ENCODE data around the gene COLEC12. TPM values are rescaled to one million over a fixed set of nuclear protein-coding genes. Genes with fewer than 3 reads are reported as not detected.

The COLEC12 gene
- total and polyA plus RNA-seq, 10 of the 15 experiments (the other 5 are each of a cell fraction or from before 2014, with no cell fraction given): 0.04 to 0.05 TPM; not detected in 8

- intact Hi-C loops (cut with micrococcal nuclease; ENCODE audit: unreplicated experiment) (no loop called here), in situ Hi-C loops (cut with MboI) (no loop called here)
- no peak overlapping the region for H3K27ac ChIP-seq (ENCODE audit: control insufficient read depth, insufficient read depth)
- no peak for FAIRE-seq
- SMC1A ChIA-PET (ENCODE audit: uncharacterized antibody, unreplicated experiment): no interaction called here
- no peak overlapping the region for H3K9ac ChIP-seq (ENCODE audit: control insufficient read depth, insufficient read depth, low read length)
- RAD21 ChIA-PET (ENCODE audit: unreplicated experiment): no interaction called here
- no peak for DNase-seq (ENCODE audit: low read depth, low spot score)
- CTCF ChIA-PET: no interaction called here
- no peak for ATAC-seq
- H3K36me3 ChIP-seq (ENCODE audit: control insufficient read depth in 2 of 2, insufficient read depth in 2 of 2, low read length in 1 of 2): no peaks in the 10 kb centered on the region
- no peaks in the 10 kb centered on the region for H3K4me1 ChIP-seq (ENCODE audit: control insufficient read depth, insufficient read depth, low read length)
- no peak overlapping the region for H3K4me3 ChIP-seq
- H4K20me1 ChIP-seq (ENCODE audit: control insufficient read depth, insufficient read depth): no peaks in the 10 kb centered on the region
- H3K27me3 ChIP-seq (replicated peaks in 1 of 2; ENCODE audit: control insufficient read depth in 2 of 2, insufficient read depth in 2 of 2, low read length in 1 of 2): no peaks in the 10 kb centered on the region; a peak in 2 of 4 replicates
- H3K79me2 ChIP-seq (ENCODE audit: control insufficient read depth, insufficient read depth, low read length): no peaks in the 10 kb centered on the region
- no peak for TF ChIP-seq USF1 (IDR thresholded peaks at IDR 0.05; ENCODE audit: borderline replicate concordance, extremely low read length, insufficient read depth, low read depth, low read length)
- no peak for TF ChIP-seq ATF7 (IDR thresholded peaks at IDR 0.05; ENCODE audit: low read depth)
- TF ChIP-seq RAD21 (IDR thresholded peaks at IDR 0.05; ENCODE audit: insufficient read depth, low read depth, low read length): no peak
- no peak for TF ChIP-seq LARP7 (IDR thresholded peaks at IDR 0.05)
- TF ChIP-seq IKZF2 (IDR thresholded peaks at IDR 0.05): no peak
- no peak for TF ChIP-seq ZNF622 (IDR thresholded peaks at IDR 0.05)
- TF ChIP-seq BCL11A (IDR thresholded peaks at IDR 0.05; ENCODE audit: low read depth, low read length): no peak
- no peak for TF ChIP-seq PAX5 (IDR thresholded peaks at IDR 0.05; ENCODE audit: borderline replicate concordance, low read depth, low read length)
- no peak for TF ChIP-seq PBX3 (IDR thresholded peaks at IDR 0.05; ENCODE audit: insufficient replicate concordance, low read depth, low read length)
- TF ChIP-seq IRF4 (IDR thresholded peaks at IDR 0.05; ENCODE audit: low read depth, low read length): no peak
- TF ChIP-seq RBBP5 (conservative IDR thresholded peaks at IDR 0.05): no peak
- no peak for TF ChIP-seq CHD4 (IDR thresholded peaks at IDR 0.05)
- TF ChIP-seq MTA2 (IDR thresholded peaks at IDR 0.05; ENCODE audit: low read depth): no peak
- TF ChIP-seq HCFC1 (IDR thresholded peaks at IDR 0.05; ENCODE audit: low read length): no peak
- no peak for TF ChIP-seq TBL1XR1 (IDR thresholded peaks at IDR 0.05; ENCODE audit: low read depth, low read length)
- no peak for TF ChIP-seq TCF3 (IDR thresholded peaks at IDR 0.05; ENCODE audit: borderline replicate concordance, insufficient read depth, low read depth, low read length)
- no peak for TF ChIP-seq IRF3 (IDR thresholded peaks at IDR 0.05)
- TF ChIP-seq IKZF1 (conservative IDR thresholded peaks at IDR 0.05): no peak
- no peak for TF ChIP-seq ZNF207 (IDR thresholded peaks at IDR 0.05; ENCODE audit: borderline replicate concordance)
- H3K4me2 ChIP-seq (ENCODE audit: control insufficient read depth, insufficient read depth): no peak overlapping the region
- H3K9me3 ChIP-seq (replicated peaks; ENCODE audit: control insufficient read depth, insufficient read depth, low read length): no peaks in the 10 kb centered on the region
- 31% methylated on average over 3 of the region's 3 CpGs for WGBS (ENCODE audit: insufficient coverage, insufficient replicate concordance, low lambda C conversion rate, missing lambda C conversion rate)
- no TSS peak for BruUV-seq (replicated peaks)
- no peak overlapping the region for H2AFZ ChIP-seq (ENCODE audit: control insufficient read depth, low read depth, low read length)
- POLR2A ChIA-PET: no interaction called here
Measured at GRCh38 chr18:445055-445454, 55.4 kb downstream of the COLEC12 start.

Measured in GM12878 (cell line).